ENCODE results near the gene EPHB4.

EPHB4 gene

DNA sequence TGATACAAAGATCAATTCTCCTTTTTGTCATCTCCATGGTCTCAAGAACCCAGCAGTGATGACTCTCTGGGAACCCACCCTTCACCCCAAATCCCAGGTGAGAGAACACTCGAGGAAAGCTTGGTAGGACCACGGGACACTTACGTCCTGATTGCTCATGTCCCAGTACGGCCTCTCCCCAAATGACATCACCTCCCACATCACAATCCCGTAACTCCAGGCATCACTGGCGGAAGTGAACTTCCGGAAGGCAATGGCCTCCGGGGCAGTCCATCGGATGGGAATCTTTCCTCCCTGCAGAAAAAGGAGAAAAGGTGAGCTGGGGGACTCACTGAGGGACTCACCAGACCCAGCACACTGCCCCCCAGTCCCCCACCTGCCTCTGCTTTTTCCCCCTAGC is 21.0 kb downstream of the EPHB4 start:
- DNase-seq (ENCODE audit: low read depth): no peak
- TF ChIP-seq, protein P1, sequence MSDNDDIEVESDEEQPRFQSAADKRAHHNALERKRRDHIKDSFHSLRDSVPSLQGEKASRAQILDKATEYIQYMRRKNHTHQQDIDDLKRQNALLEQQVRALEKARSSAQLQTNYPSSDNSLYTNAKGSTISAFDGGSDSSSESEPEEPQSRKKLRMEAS (IDR thresholded peaks at IDR 0.05; ENCODE audit: low read depth, low read length): no peak
- TF ChIP-seq, protein P2, sequence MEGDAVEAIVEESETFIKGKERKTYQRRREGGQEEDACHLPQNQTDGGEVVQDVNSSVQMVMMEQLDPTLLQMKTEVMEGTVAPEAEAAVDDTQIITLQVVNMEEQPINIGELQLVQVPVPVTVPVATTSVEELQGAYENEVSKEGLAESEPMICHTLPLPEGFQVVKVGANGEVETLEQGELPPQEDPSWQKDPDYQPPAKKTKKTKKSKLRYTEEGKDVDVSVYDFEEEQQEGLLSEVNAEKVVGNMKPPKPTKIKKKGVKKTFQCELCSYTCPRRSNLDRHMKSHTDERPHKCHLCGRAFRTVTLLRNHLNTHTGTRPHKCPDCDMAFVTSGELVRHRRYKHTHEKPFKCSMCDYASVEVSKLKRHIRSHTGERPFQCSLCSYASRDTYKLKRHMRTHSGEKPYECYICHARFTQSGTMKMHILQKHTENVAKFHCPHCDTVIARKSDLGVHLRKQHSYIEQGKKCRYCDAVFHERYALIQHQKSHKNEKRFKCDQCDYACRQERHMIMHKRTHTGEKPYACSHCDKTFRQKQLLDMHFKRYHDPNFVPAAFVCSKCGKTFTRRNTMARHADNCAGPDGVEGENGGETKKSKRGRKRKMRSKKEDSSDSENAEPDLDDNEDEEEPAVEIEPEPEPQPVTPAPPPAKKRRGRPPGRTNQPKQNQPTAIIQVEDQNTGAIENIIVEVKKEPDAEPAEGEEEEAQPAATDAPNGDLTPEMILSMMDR (IDR thresholded peaks at IDR 0.05; ENCODE audit: low read depth, low read length): no peak
- TF ChIP-seq MYC (IDR thresholded peaks at IDR 0.05; ENCODE audit: low read depth, low read length) (no peak), POLR2A (IDR thresholded peaks at IDR 0.05; ENCODE audit: extremely low read depth, insufficient read length) (no peak)
- no peak overlapping the region for H3K4me3 ChIP-seq (ENCODE audit: low read depth, low read length)

DNA sequence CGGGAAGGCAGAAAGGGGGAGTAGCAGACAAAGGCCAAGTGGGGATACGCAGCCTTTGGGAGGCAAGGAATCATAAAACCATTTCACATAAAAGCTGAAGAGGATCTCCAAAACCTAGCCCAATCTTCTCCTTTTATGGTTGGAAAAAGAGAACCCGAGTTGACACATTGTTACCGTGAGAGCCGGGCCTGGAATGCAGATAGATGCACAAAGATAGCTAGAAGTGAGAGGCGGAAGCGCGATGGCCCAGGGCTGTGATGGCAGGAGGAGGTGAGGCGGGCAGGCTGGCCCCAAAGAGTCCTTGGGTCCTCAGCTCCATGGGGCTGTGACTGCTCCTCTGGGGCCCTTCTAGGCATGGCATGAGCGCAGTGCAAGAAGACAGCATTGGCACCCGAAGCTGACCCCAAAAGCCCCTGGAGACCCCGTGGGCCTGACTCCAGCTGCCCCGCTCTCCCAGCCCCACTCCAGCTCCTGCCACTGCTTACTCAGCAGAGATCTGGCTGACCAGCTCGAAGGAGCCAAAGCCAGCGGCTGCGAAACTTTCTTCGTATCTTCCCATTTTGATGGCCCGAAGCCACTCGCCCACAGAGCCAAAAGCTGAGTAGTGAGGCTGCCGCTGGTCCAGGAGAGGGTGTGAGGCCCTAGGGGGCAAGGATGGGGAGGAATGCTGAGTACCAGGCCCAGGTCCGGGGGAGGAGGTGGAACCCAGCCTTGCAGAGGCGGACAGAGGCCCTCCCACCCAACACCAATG is 22.5 kb downstream of the EPHB4 start:
- TF ChIP-seq POLR2A (IDR thresholded peaks at IDR 0.05; ENCODE audit: extremely low read depth, insufficient read length) (no peak), MYC (IDR thresholded peaks at IDR 0.05; ENCODE audit: low read depth, low read length) (no peak)
- TF ChIP-seq, protein P2 (IDR thresholded peaks at IDR 0.05; ENCODE audit: low read depth, low read length): no peak
- TF ChIP-seq, protein P1 (IDR thresholded peaks at IDR 0.05; ENCODE audit: low read depth, low read length): no peak

DNA sequence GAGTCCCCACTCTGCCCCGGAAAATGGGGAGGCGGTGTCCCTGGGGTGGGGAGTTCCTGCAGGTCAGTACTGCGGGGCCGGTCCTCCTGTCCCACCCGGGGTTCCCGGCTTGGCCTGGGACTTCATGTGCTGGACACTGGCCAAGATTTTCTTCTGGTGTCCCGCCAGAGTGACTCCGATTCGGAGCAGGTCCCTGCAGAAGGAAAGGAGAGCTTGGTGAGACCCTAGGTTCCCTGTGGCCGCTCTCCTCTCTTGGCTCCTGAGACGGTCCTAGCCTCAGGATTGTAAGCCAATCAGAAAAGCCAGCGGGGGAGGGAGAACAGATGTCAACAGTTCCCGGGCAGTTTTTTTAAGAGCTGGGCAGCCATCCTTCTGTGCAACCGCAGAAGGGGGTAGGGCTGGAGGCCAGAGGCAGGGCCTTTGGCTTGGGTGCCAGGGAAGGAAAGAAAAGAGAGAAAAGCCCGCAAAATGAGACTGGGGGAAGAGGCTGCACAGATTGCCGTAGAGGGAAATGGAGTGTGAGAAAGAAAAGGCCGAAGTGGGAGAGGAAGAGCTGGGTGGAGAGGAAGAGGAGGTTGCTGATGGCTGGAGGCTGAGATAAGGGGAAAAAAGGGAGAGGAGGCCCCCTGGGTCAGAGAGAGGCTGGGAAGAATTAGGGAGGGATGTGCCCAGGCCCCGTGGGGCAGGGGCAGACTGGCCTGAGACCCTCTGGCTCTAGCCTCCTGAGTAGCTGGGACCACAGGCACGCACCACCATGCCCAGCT is 23.7 kb downstream of the EPHB4 start:
- TF ChIP-seq MYC (IDR thresholded peaks at IDR 0.05; ENCODE audit: low read depth, low read length) (peak; percentile 40), POLR2A (IDR thresholded peaks at IDR 0.05; ENCODE audit: extremely low read depth, insufficient read length) (peak; percentile 74)
- TF ChIP-seq, protein P1 (IDR thresholded peaks at IDR 0.05; ENCODE audit: low read depth, low read length): peak; percentile 60; the same call in 1 of the 2 replicates
- TF ChIP-seq, protein P2 (IDR thresholded peaks at IDR 0.05; ENCODE audit: low read depth, low read length): no peak
- peak overlapping the region; percentile 51 for H3K4me3 ChIP-seq (ENCODE audit: low read depth, low read length)
- peak; percentile 98 for DNase-seq (ENCODE audit: low read depth)

More for the DNA sequence above, 22.5 kb downstream of the EPHB4 start:
- no peak for DNase-seq (ENCODE audit: low read depth)
- H3K4me3 ChIP-seq (ENCODE audit: low read depth, low read length): no peak overlapping the region

DNA sequence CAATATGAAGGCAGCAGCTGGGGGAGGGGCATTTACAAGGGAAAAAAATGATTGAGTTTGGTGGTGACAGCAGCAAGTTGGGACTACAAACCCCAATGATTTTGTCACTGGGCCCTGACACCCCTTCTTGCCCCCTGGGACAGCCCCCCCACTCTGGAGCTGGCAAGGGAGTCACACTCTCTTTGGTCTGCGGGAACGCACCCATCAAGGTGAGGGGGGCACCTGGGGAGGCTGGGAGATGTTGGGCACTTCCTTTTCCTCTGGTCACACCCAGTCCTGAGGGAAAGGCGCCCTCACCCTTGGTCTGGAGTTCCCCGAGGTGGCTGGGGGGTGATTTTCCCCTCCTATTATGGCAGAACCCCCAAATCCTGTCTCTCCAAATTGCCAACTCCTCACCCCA is 24.4 kb downstream of the EPHB4 start:
- TF ChIP-seq, protein P2 (IDR thresholded peaks at IDR 0.05; ENCODE audit: low read depth, low read length): no peak
- TF ChIP-seq, protein P1 (IDR thresholded peaks at IDR 0.05; ENCODE audit: low read depth, low read length): no peak
- no peak for TF ChIP-seq MYC (IDR thresholded peaks at IDR 0.05; ENCODE audit: low read depth, low read length)
- TF ChIP-seq POLR2A (IDR thresholded peaks at IDR 0.05; ENCODE audit: extremely low read depth, insufficient read length): no peak
- H3K4me3 ChIP-seq (ENCODE audit: low read depth, low read length): peak overlapping the region; percentile 51
- DNase-seq (ENCODE audit: low read depth): peak; percentile 53

DNA sequence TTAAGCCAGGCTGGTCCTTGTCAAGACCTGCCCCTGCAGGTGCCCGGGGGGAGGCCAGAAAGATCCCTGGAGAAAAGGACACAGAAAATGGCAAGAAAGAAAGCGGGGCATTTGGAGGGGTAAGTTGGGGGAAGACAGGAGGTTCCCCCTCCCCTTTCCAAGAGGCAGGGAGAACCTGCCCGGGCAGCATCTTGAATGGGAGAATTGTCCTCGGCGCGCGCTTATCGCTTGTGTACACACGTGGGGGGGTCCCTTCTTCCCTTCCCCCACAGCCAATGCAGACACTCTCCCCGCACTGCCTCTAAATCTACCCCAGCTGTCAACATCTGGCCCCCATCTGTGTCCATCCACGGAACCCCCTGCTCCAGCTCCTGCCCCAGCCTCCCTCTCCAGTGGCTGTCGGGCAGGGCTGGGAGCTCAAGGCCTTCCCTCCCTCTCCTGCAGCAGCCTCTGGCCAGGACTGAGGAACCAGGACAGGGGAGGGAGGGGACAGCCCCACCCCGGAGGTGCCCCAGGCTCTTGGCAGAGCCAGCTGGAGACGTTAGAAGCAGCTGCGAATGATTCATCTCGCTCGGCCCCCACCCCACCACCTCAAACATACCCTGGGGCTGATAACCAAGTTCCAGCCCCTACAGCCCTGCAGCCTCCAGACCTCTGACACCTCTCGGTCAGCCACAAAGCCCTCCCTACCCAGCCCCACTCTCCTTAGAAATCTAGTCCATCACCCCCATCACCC is 25.3 kb downstream of the EPHB4 start:
- H3K4me3 ChIP-seq (ENCODE audit: low read depth, low read length): no peak overlapping the region
- TF ChIP-seq, protein P1 (IDR thresholded peaks at IDR 0.05; ENCODE audit: low read depth, low read length): 0 out of 2 replicates have a peak, but pooled peaks have one; percentile 30
- TF ChIP-seq MYC (IDR thresholded peaks at IDR 0.05; ENCODE audit: low read depth, low read length) (0 out of 2 replicates have a peak, but pooled peaks have one; percentile 39), POLR2A (IDR thresholded peaks at IDR 0.05; ENCODE audit: extremely low read depth, insufficient read length) (no peak)
- TF ChIP-seq, protein P2 (IDR thresholded peaks at IDR 0.05; ENCODE audit: low read depth, low read length): no peak
- peak; percentile 97 for DNase-seq (ENCODE audit: low read depth)
